GM21360 (cell line): ENCODE measurements around the gene CES1.
"Not testable (repeated sequence)": the region's sequence is repeated elsewhere in the genome, so short reads cannot be mapped to it uniquely, and the experiment has no call there.

ENCODE experiments used
- ATAC-seq: cut with Tn5 transposase; IDR thresholded peaks from one replicate; pipeline ENCODE4 v1.9.1; 2021; ENCODE audit warnings: mild to moderate bottlenecking, moderate library complexity; ENCODE audit not compliant: unreplicated experiment

The CES1 gene

GRCh38 chr16:55832425-55832772, 497 bp downstream of the CES1 start:
- no peak for ATAC-seq

- no peak for ATAC-seq
These were observed 2.1 kb downstream of the CES1 start for GRCh38 chr16:55830658-55831294.

GRCh38 chr16:55829232-55829631, 3.7 kb downstream of the CES1 start:
- not testable (repeated sequence) for ATAC-seq

GRCh38 chr16:55828680-55829079, 4.2 kb downstream of the CES1 start:
- no peak for ATAC-seq

GRCh38 chr16:55825115-55825728, 7.7 kb downstream of the CES1 start:
- ATAC-seq, result no peak

- no peak for ATAC-seq
These were observed 8.4 kb downstream of the CES1 start for GRCh38 chr16:55824473-55825000.

- no peak for ATAC-seq
These were observed 10.6 kb downstream of the CES1 start for GRCh38 chr16:55822280-55822810.

GRCh38 chr16:55821210-55821609, 11.7 kb downstream of the CES1 start:
- no peak for ATAC-seq

GRCh38 chr16:55820615-55821014, 12.3 kb downstream of the CES1 start:
- ATAC-seq, result no peak

- no peak for ATAC-seq
These were observed 15.5 kb downstream of the CES1 start for GRCh38 chr16:55817236-55817912.

- not testable (repeated sequence) for ATAC-seq
These were observed 16.7 kb downstream of the CES1 start for GRCh38 chr16:55816222-55816621.

- ATAC-seq, result no peak
These were observed 17.6 kb downstream of the CES1 start for GRCh38 chr16:55815320-55815719.

GRCh38 chr16:55814174-55814573, 18.7 kb downstream of the CES1 start:
- not testable (repeated sequence) for ATAC-seq

GRCh38 chr16:55813730-55814129, 19.2 kb downstream of the CES1 start:
- not testable (repeated sequence) for ATAC-seq

- no peak for ATAC-seq
These were observed 19.9 kb downstream of the CES1 start for GRCh38 chr16:55812951-55813350.

GRCh38 chr16:55811811-55812210, 21.1 kb downstream of the CES1 start:
- ATAC-seq, result no peak

GRCh38 chr16:55810451-55810961, 22.4 kb downstream of the CES1 start:
- no peak for ATAC-seq

GRCh38 chr16:55809851-55810250, 23.0 kb downstream of the CES1 start:
- no peak for ATAC-seq

- no peak for ATAC-seq
These were observed 23.5 kb downstream of the CES1 start for GRCh38 chr16:55809386-55809785.

GRCh38 chr16:55808286-55808685, 24.6 kb downstream of the CES1 start:
- ATAC-seq, result not testable (repeated sequence)

- ATAC-seq, result not testable (repeated sequence)
These were observed 27.8 kb downstream of the CES1 start for GRCh38 chr16:55805104-55805503.

- ATAC-seq, result not testable (repeated sequence)
These were observed 29.2 kb downstream of the CES1 start for GRCh38 chr16:55803681-55804080.
